ENCODE data around the gene MLH3. TPM values are rescaled to one million over a fixed set of nuclear protein-coding genes. Genes with fewer than 3 reads are reported as not detected.

MLH3 gene
- total RNA-seq, 1 donor from 2014 or later, result 21.7 TPM

DNA sequence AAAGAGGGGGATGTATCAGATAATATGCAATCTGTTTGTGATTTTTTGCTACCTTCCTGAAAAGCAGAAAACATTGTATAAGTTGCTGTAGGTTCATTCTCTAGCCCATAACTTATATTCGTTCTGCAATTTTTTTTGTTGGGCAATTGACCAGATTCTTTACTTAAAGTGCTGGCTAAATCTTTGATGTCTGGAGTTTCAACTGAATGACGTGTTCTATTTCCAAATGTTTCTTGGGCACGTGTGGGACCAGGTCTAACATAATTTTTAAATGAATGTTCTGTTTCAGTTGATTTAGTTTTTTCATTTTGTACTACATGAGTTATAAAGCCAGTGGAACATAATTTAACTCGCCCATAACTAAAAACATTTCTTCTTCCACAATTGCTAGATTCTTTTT, 3.8 kb downstream of the MLH3 start:
- peaks cover 12% of the 10 kb centered on the region for H3K36me3 Mint-ChIP-seq (ENCODE audit: low read depth)
- H3K27me3 Mint-ChIP-seq, result no peaks in the 10 kb centered on the region
- CTCF ChIA-PET, result no interaction called here
- ATAC-seq (ENCODE audit: low read depth) (no peak), DNase-seq (no peak)
- TF ChIP-seq, protein P1, sequence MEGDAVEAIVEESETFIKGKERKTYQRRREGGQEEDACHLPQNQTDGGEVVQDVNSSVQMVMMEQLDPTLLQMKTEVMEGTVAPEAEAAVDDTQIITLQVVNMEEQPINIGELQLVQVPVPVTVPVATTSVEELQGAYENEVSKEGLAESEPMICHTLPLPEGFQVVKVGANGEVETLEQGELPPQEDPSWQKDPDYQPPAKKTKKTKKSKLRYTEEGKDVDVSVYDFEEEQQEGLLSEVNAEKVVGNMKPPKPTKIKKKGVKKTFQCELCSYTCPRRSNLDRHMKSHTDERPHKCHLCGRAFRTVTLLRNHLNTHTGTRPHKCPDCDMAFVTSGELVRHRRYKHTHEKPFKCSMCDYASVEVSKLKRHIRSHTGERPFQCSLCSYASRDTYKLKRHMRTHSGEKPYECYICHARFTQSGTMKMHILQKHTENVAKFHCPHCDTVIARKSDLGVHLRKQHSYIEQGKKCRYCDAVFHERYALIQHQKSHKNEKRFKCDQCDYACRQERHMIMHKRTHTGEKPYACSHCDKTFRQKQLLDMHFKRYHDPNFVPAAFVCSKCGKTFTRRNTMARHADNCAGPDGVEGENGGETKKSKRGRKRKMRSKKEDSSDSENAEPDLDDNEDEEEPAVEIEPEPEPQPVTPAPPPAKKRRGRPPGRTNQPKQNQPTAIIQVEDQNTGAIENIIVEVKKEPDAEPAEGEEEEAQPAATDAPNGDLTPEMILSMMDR (IDR thresholded peaks at IDR 0.05), result no peak
- H3K4me3 Mint-ChIP-seq, result no peak overlapping the region
- intact Hi-C loops (cut with micrococcal nuclease), result no loop called here
- H3K4me1 Mint-ChIP-seq, result peaks cover 29% of the 10 kb centered on the region
- no peak overlapping the region for H3K27ac Mint-ChIP-seq
- H3K9me3 Mint-ChIP-seq, result no peaks in the 10 kb centered on the region
- POLR2A ChIA-PET, result no interaction called here

DNA sequence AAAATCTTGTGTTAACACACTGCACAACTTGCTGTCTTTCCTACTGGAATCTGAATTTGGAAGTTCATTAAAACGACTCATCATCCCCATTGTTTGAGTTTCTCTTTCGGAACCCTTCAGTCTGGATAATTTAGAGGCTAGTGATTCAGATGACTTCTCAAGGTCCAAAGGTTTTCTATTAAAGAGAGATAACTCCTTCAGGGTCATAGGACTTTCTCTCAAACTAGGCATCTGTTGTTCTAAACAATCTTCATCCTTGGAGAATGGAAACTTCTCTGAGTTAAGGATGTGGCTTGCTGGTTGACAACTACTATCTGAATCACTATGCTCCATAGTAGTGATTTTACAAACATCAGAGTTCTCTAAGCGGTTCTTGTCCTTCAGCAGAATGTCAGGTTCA, 4.4 kb downstream of the MLH3 start:
- H3K27me3 Mint-ChIP-seq, result no peaks in the 10 kb centered on the region
- H3K9me3 Mint-ChIP-seq, result no peaks in the 10 kb centered on the region
- ATAC-seq (ENCODE audit: low read depth) (no peak), DNase-seq (no peak)
- TF ChIP-seq, protein P1 (IDR thresholded peaks at IDR 0.05), result no peak
- POLR2A ChIA-PET, result no interaction called here
- H3K27ac Mint-ChIP-seq, result no peak overlapping the region
- intact Hi-C loops (cut with micrococcal nuclease), result no loop called here
- H3K4me3 Mint-ChIP-seq, result no peak overlapping the region
- CTCF ChIA-PET, result no interaction called here
- H3K4me1 Mint-ChIP-seq, result peaks cover 34% of the 10 kb centered on the region
- H3K36me3 Mint-ChIP-seq (ENCODE audit: low read depth), result peaks cover 18% of the 10 kb centered on the region

DNA sequence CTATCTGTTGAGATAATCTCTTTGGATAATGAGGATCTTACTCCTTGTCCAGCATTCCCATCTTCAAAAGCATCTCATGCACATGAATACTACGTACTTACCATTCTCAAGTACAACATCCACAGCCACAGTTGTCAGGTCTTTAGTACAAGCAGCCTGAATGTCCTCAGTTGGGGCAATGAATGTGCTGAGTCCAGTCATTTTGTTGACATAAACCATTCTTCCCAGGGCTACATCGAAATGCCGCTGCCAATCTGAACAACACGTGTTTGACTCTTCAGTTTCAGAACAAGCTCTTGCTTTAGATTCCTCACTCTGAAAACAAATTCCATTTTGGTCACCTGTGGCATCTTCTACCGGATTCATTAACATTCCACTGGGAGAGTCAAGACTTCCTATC, 5.0 kb downstream of the MLH3 start:
- Mint-ChIP-seq H3K9me3 (no peaks in the 10 kb centered on the region), H3K27me3 (no peaks in the 10 kb centered on the region), H3K4me3 (no peak overlapping the region), H3K27ac (no peak overlapping the region), H3K36me3 (ENCODE audit: low read depth) (peaks cover 23% of the 10 kb centered on the region), H3K4me1 (peaks cover 33% of the 10 kb centered on the region)
- POLR2A ChIA-PET, result no interaction called here
- no peak for ATAC-seq (ENCODE audit: low read depth)
- intact Hi-C loops (cut with micrococcal nuclease), result no loop called here
- CTCF ChIA-PET, result no interaction called here
- TF ChIP-seq, protein P1 (IDR thresholded peaks at IDR 0.05), result no peak
- DNase-seq, result no peak

DNA sequence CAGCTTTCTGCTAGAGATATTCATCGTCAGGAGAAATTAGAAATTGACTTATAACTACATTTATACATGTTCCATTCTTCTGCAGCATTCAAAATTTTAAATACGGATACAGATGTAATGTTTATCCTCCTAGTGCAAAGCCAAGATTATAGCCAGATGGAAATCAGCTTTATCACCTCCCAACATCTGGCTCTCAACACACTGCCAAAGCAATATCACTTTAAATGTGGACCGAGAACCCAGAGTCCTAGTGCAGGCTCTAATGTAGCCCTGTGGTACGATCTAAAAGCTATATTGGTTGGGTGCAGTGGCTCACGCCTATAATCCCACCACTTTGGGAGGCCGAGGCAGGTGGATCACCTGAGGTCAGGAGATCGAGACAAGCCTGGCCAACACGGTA, 6.5 kb downstream of the MLH3 start:
- Mint-ChIP-seq H3K27ac (no peak overlapping the region), H3K4me3 (no peak overlapping the region), H3K4me1 (peaks cover 21% of the 10 kb centered on the region), H3K27me3 (no peaks in the 10 kb centered on the region), H3K36me3 (ENCODE audit: low read depth) (peaks cover 29% of the 10 kb centered on the region), H3K9me3 (no peaks in the 10 kb centered on the region)
- ATAC-seq (ENCODE audit: low read depth) (no peak), DNase-seq (no peak)
- POLR2A ChIA-PET, result interaction anchor here (0.5 kb wide), 1 partner anchor 282 kb away, joined by 3 read pairs; no protein-coding TSS in a partner anchor
- intact Hi-C loops (cut with micrococcal nuclease), result no loop called here
- TF ChIP-seq, protein P1 (IDR thresholded peaks at IDR 0.05), result no peak
- CTCF ChIA-PET, result interaction anchor here (1.7 kb wide), 1 partner anchor 43 kb away, joined by 4 read pairs; no protein-coding TSS in a partner anchor

DNA sequence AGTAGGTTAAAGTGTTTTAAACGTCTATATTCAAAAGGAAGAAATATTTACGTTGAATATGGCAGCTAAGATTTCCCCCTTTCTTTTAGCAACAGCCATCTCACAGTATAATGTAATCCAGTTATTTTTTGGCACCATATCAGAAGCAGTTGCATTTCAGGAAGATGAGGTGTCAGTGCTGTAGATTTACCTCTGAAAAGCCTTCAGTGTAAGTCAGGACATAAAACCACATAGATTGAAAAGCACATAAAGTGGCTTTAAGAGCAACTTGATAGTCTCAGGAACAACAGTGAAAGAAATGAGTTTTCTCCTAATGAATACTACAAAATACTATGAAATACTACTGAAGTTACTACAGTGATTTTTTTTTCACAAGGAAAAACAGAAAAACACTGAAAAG, 6.9 kb downstream of the MLH3 start:
- no peaks in the 10 kb centered on the region for H3K9me3 Mint-ChIP-seq
- POLR2A ChIA-PET, result interaction anchor here (0.5 kb wide), 1 partner anchor 282 kb away, joined by 3 read pairs; no protein-coding TSS in a partner anchor
- peaks cover 18% of the 10 kb centered on the region for H3K4me1 Mint-ChIP-seq
- CTCF ChIA-PET, result interaction anchor here (1.7 kb wide), 1 partner anchor 44 kb away, joined by 4 read pairs; no protein-coding TSS in a partner anchor
- H3K27ac Mint-ChIP-seq, result no peak overlapping the region
- H3K36me3 Mint-ChIP-seq (ENCODE audit: low read depth), result peaks cover 28% of the 10 kb centered on the region
- ATAC-seq (ENCODE audit: low read depth) (no peak), DNase-seq (no peak)
- H3K27me3 Mint-ChIP-seq, result no peaks in the 10 kb centered on the region
- no peak overlapping the region for H3K4me3 Mint-ChIP-seq
- TF ChIP-seq, protein P1 (IDR thresholded peaks at IDR 0.05), result no peak
- intact Hi-C loops (cut with micrococcal nuclease), result no loop called here

Data from activated B cell treated with CpG ODN at 0.5 μM for 24 hours (primary cell).